PC-3 (cell line): ENCODE measurements around the gene STYXL2. TPM values are rescaled to one million over a fixed set of nuclear protein-coding genes. Genes with fewer than 3 reads are reported as not detected.
A peak's percentile ranks its signal among the peaks of the same experiment; 100 is the strongest.

Source experiments
- ATAC-seq: fragments of 200-7000 bp; cut with Tn5 transposase; 2 replicates; pipeline ENCODE4 v1.9.1; 2020; ENCODE audit warnings: mild to moderate bottlenecking, moderate library complexity
- BruUV-seq: library from RNA; stranded (reverse); fragments of 400-500 nt; replicated peaks from 2 replicates; lab custom pipeline; 2021; lab: Mats Ljungman, UMichigan
- CTCF ChIA-PET: fragments of 300-600 bp; sonication (Branson Sonifier 250); formaldehyde crosslinking; loops from one replicate; lab custom pipeline; 2022; ENCODE audit warnings: antibody characterized with exemption; lab: Charles Lee
- POLR2A ChIA-PET: fragments of 300-600 bp; sonication (Branson Sonifier 250); formaldehyde crosslinking; loops from one replicate; lab custom pipeline; 2022; ENCODE audit warnings: antibody characterized with exemption; ENCODE audit not compliant: unreplicated experiment; lab: Charles Lee
- DNase-seq: peaks from one replicate; pipeline ENCODE4 v3.0.0-alpha.2; 2015
- H2AFZ ChIP-seq: fragments of 300-600 bp; sonication (generic); 2 replicates; pipeline ENCODE4 v1.6.0; 2016; ENCODE audit warnings: antibody characterized with exemption, low read length
- H3F3A ChIP-seq: fragments of 300-600 bp; sonication (generic); one replicate; pipeline ENCODE4 v1.6.0; 2017; ENCODE audit warnings: antibody characterized with exemption, low read length, control low read depth, mild to moderate bottlenecking; ENCODE audit not compliant: unreplicated experiment
- H3K27ac ChIP-seq: fragments of 300-600 bp; sonication (generic); 2 replicates; pipeline ENCODE4 v1.5.1; 2016; ENCODE audit warnings: mild to moderate bottlenecking, low read length
- H3K27me3 ChIP-seq: fragments of 300-600 bp; sonication (generic); 2 replicates; pipeline ENCODE4 v1.6.1; 2016; ENCODE audit warnings: low read length, mixed read lengths
- H3K36me3 ChIP-seq: fragments of 300-600 bp; sonication (generic); 2 replicates; pipeline ENCODE4 v1.6.1; 2016; ENCODE audit warnings: low read depth, mixed run types, low read length, mixed read lengths
- H3K4me1 ChIP-seq: fragments of 300-600 bp; sonication (generic); 2 replicates; pipeline ENCODE4 v1.5.1; 2016; ENCODE audit warnings: low read length; ENCODE audit not compliant: insufficient read depth
- H3K4me2 ChIP-seq: fragments of 300-600 bp; sonication (generic); 2 replicates; pipeline ENCODE4 v1.6.0; 2016; ENCODE audit warnings: low read length
- H3K4me3 ChIP-seq: fragments of 300-600 bp; sonication (generic); 2 replicates; pipeline ENCODE4 v1.5.1; 2016; ENCODE audit warnings: mild to moderate bottlenecking, low read length, mixed read lengths
- H3K79me2 ChIP-seq: fragments of 300-600 bp; sonication (generic); 2 replicates; pipeline ENCODE4 v1.6.1; 2017; ENCODE audit warnings: low read length, mixed read lengths
- H3K9ac ChIP-seq: fragments of 300-600 bp; sonication (generic); 2 replicates; pipeline ENCODE4 v1.6.0; 2016; ENCODE audit warnings: mild to moderate bottlenecking, low read length
- H3K9me2 ChIP-seq: fragments of 300-600 bp; sonication (generic); replicated peaks from 2 replicates; pipeline ENCODE4 v1.6.1; 2016; ENCODE audit warnings: mixed run types, low read length, mixed read lengths
- H3K9me3 ChIP-seq: fragments of 300-600 bp; sonication (generic); 2 replicates; pipeline ENCODE4 v1.6.1; 2016; ENCODE audit warnings: low read length, mixed read lengths
- H4K20me1 ChIP-seq: fragments of 300-600 bp; sonication (generic); 2 replicates; pipeline ENCODE4 v1.6.1; 2016; ENCODE audit warnings: low read length, mixed read lengths
- EZH2 ChIP-seq: fragments of 300-600 bp; sonication (generic); IDR thresholded peaks from one replicate; pipeline ENCODE4 v1.6.1; 2017; ENCODE audit warnings: antibody characterized with exemption, mild to moderate bottlenecking, low read length; ENCODE audit not compliant: unreplicated experiment
- EZH2phosphoT487 ChIP-seq: fragments of 300-600 bp; sonication (generic); IDR thresholded peaks from 2 replicates; pipeline ENCODE4 v1.6.1; 2018; ENCODE audit warnings: mild to moderate bottlenecking, antibody characterized with exemption, low read length, borderline replicate concordance
- intact Hi-C: fragments of 100-400 bp; cut with micrococcal nuclease; formaldehyde crosslinking; loops from 2 replicates; pipeline ENCODE4 v1.9.0; 2023
- total RNA-seq: library from RNA; depleted of rRNA; stranded (reverse); fragments of >200 nt; gene quantifications from 2 replicates; pipeline ENCODE4 v1.2.3, GENCODE V29; 2014
- TF ChIP-seq, protein P1 (sequence below): fragments of 300-600 bp; sonication (generic); conservative IDR thresholded peaks from 2 replicates; pipeline ENCODE4 v1.5.1; 2017; ENCODE audit warnings: antibody characterized with exemption, low read depth, mild to moderate bottlenecking, low read length

The STYXL2 gene
- total RNA-seq, 1 experiment from 2014 or later = not detected

DNA sequence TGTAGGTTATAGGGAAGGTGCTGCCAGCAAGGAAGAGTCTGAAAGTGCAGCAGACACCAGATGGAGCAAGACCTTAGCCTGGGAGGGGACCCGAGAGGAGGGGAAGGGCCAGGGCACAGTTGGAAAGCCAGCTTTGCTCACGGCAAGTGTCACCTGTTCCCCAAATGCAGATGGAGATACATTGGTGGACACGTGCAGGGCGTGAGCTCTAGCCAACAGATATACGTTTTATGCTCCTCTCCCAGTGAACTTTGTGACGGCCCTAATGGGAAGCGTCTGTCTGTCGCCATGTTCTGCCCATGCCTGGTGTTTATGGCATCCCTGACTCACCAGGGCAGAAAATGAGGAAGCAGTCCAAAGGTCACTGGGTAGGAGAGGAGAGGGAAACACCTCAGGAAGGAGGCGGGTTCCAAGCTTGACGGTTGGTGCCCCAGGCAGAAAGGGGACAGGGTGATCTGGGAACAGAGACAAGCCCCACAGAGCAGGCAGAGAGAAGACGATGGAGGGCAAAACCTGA, 11.3 kb upstream of the STYXL2 start:
- H2AFZ ChIP-seq = peak overlapping the region; percentile 67
- H3K27me3 ChIP-seq = no peaks in the 10 kb centered on the region

DNA sequence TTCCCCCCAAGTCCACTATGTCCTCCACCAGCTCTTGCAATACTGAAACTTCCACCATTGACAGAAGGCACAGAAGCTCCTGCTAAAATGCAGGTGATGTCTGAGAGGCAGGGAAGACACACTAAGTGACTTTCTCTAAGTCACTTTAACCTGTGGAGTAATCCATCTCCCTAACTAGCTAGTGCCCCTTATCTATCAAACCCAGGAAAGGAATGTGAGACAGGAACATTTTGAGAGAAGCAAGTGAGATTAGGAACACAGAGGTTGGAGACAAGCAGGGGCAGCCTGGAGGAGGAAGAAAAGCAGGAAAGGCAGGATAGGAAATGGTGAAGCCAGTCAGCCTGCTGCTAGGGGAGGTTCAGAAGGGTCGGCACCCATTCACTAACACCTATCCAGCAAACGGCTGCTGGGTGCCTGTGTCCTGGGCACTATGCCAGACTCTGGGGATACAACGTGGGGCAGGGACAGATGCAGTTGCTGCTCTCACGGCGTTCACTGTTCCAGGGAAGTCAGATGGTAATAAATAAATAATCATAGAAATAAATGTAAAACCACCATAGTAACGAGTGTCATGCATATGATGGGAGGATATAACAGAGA, 10.7 kb upstream of the STYXL2 start:
- ChIA-PET POLR2A (no interaction called here), CTCF (interaction anchor here (0.6 kb wide), 1 partner anchor 631 kb away, joined by 3 read pairs; no protein-coding TSS in a partner anchor)
- BruUV-seq = no TSS peak
- Histone ChIP-seq H3K9me3 (no peaks in the 10 kb centered on the region), H3F3A (no peaks in the 10 kb centered on the region), H3K27me3 (no peaks in the 10 kb centered on the region), H2AFZ (peak overlapping the region; percentile 67), H3K4me1 (peaks cover 15% of the 10 kb centered on the region), H3K4me3 (0 out of 2 replicates have a peak overlapping the region, but pooled peaks have one; percentile 14), H3K79me2 (no peaks in the 10 kb centered on the region), H3K27ac (peak overlapping the region; percentile 22; the same call in 1 of the 2 replicates), H3K9me2 (no peaks in the 10 kb centered on the region), H4K20me1 (no peaks in the 10 kb centered on the region), H3K9ac (no peak overlapping the region), H3K36me3 (no peaks in the 10 kb centered on the region), H3K4me2 (peak overlapping the region; percentile 46)
- ATAC-seq (no peak), DNase-seq (no peak)
- TF ChIP-seq EZH2phosphoT487 = no peak
- no peak for TF ChIP-seq EZH2
- TF ChIP-seq, protein P1, sequence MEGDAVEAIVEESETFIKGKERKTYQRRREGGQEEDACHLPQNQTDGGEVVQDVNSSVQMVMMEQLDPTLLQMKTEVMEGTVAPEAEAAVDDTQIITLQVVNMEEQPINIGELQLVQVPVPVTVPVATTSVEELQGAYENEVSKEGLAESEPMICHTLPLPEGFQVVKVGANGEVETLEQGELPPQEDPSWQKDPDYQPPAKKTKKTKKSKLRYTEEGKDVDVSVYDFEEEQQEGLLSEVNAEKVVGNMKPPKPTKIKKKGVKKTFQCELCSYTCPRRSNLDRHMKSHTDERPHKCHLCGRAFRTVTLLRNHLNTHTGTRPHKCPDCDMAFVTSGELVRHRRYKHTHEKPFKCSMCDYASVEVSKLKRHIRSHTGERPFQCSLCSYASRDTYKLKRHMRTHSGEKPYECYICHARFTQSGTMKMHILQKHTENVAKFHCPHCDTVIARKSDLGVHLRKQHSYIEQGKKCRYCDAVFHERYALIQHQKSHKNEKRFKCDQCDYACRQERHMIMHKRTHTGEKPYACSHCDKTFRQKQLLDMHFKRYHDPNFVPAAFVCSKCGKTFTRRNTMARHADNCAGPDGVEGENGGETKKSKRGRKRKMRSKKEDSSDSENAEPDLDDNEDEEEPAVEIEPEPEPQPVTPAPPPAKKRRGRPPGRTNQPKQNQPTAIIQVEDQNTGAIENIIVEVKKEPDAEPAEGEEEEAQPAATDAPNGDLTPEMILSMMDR = no peak
- intact Hi-C loops = no loop called here

More for the DNA sequence above, 11.3 kb upstream of the STYXL2 start:
- H4K20me1 ChIP-seq = no peaks in the 10 kb centered on the region
- H3K36me3 ChIP-seq = no peaks in the 10 kb centered on the region
- H3K4me3 ChIP-seq = 0 out of 2 replicates have a peak overlapping the region, but pooled peaks have one; percentile 14
- CTCF ChIA-PET = interaction anchor here (0.6 kb wide), 1 partner anchor 631 kb away, joined by 3 read pairs; no protein-coding TSS in a partner anchor
- H3K9me2 ChIP-seq = no peaks in the 10 kb centered on the region
- no peaks in the 10 kb centered on the region for H3K9me3 ChIP-seq
- peak overlapping the region; percentile 22; the same call in 1 of the 2 replicates for H3K27ac ChIP-seq
- ATAC-seq = peak; percentile 69
- no peaks in the 10 kb centered on the region for H3F3A ChIP-seq
- H3K79me2 ChIP-seq = no peaks in the 10 kb centered on the region
- POLR2A ChIA-PET = no interaction called here
- H3K4me2 ChIP-seq = peak overlapping the region; percentile 46
- no TSS peak for BruUV-seq
- intact Hi-C loops = no loop called here
- TF ChIP-seq, protein P1 = no peak; the same call in 1 of the 2 replicates
- TF ChIP-seq EZH2 (no peak), EZH2phosphoT487 (no peak)
- peak; percentile 71 for DNase-seq
- H3K9ac ChIP-seq = no peak overlapping the region
- peaks cover 15% of the 10 kb centered on the region for H3K4me1 ChIP-seq

DNA sequence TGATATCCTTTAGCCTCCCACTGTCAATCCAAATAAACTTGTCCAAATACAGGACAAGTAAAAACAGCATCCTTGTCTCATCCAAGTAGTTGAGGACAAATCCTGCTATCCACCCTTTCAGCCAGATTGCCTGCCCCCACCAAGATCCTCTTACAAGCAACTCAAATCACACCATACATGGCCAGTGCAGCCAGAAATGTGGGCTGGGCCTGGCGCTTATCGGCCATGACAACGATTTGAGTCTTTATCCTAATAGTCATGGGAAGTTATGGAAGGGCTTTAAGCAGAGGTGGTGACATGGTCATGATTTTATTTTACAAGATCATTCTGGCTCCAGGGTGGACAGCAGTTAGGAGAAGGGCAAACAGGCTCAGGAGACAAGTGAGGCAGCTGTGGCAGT, 10.0 kb upstream of the STYXL2 start:
- no TSS peak for BruUV-seq
- peaks cover 15% of the 10 kb centered on the region for H3K4me1 ChIP-seq
- H3K9me3 ChIP-seq = no peaks in the 10 kb centered on the region
- H3K27ac ChIP-seq = no peak overlapping the region
- no peak overlapping the region for H3K4me2 ChIP-seq
- no peak overlapping the region for H3K4me3 ChIP-seq
- H3K79me2 ChIP-seq = no peaks in the 10 kb centered on the region
- H3F3A ChIP-seq = no peaks in the 10 kb centered on the region
- no peaks in the 10 kb centered on the region for H3K27me3 ChIP-seq
- CTCF ChIA-PET = no interaction called here
- no peaks in the 10 kb centered on the region for H4K20me1 ChIP-seq
- POLR2A ChIA-PET = no interaction called here
- no peak for ATAC-seq
- intact Hi-C loops = no loop called here
- TF ChIP-seq EZH2phosphoT487 (no peak), EZH2 (no peak)
- TF ChIP-seq, protein P1 = no peak
- H3K36me3 ChIP-seq = no peaks in the 10 kb centered on the region
- DNase-seq = no peak
- no peaks in the 10 kb centered on the region for H3K9me2 ChIP-seq
- no peak overlapping the region for H3K9ac ChIP-seq
- no peak overlapping the region for H2AFZ ChIP-seq
